Suprapubic skin (tissue), 4 donors: ENCODE results near the gene PCGF1. TPM values are rescaled to one million over a fixed set of nuclear protein-coding genes. Genes with fewer than 3 reads are reported as not detected.
A peak's percentile ranks its signal among the peaks of the same experiment; 100 is the strongest.

Source experiments
- DNase-seq, 2 donors: peaks; one replicate each; pipeline ENCODE4 v3.0.0-alpha.2; 2019; ENCODE audit warnings: low spot score in 2 of 2
- H3K27ac ChIP-seq: fragments of 200-600 bp; sonication (generic); one replicate; pipeline ENCODE4 v1.5.1; 2019
- H3K27me3 ChIP-seq: fragments of 200-600 bp; sonication (generic); one replicate; pipeline ENCODE4 v1.5.1; 2019
- H3K36me3 ChIP-seq: fragments of 200-600 bp; sonication (generic); one replicate; pipeline ENCODE4 v1.5.1; 2019
- H3K4me1 ChIP-seq: fragments of 200-600 bp; sonication (generic); one replicate; pipeline ENCODE4 v1.5.1; 2019
- H3K4me3 ChIP-seq: fragments of 200-600 bp; sonication (generic); one replicate; pipeline ENCODE4 v1.5.1; 2019; ENCODE audit warnings: mild to moderate bottlenecking
- H3K9me3 ChIP-seq: fragments of 200-600 bp; sonication (generic); one replicate; pipeline ENCODE4 v1.5.1; 2019
- EP300 ChIP-seq: sonication (generic); formaldehyde crosslinking; IDR thresholded peaks from one replicate; pipeline ENCODE4 v1.6.1; 2017; ENCODE audit warnings: antibody characterized with exemption
- POLR2A ChIP-seq, 2 donors: fragments of 450-650 bp; IDR thresholded peaks; one replicate each; pipeline ENCODE4 v1.6.1; 2017; ENCODE audit warnings: antibody characterized with exemption in 2 of 2, mild to moderate bottlenecking in 2 of 2, moderate library complexity in 2 of 2
- POLR2AphosphoS5 ChIP-seq, 3 donors: sonication (generic); formaldehyde crosslinking; IDR thresholded peaks; one replicate each; pipeline ENCODE4 v1.6.1; 2017; ENCODE audit warnings: antibody characterized with exemption in 3 of 3
- WGBS: methylation state at CpG from one replicate; pipeline ENCODE4 v1.1.5; 2018; 5-methylcytosine and 5-hydroxymethylcytosine counted together
- total RNA-seq, 4 donors: library from RNA; depleted of rRNA; stranded (reverse); fragments of >200 nt; gene quantifications; one replicate each; pipeline ENCODE4 v1.1.0, GENCODE V29; 2016
- TF ChIP-seq, protein P1 (sequence below), 2 donors: fragments of 200-600 bp in 1 of 2; fragments of 450-650 bp in 1 of 2; sonication (generic) in 1 of 2; IDR thresholded peaks; one replicate each; pipeline ENCODE4 v1.5.1; 2016 to 2019; ENCODE audit warnings: antibody characterized with exemption in 2 of 2, mild to moderate bottlenecking in 1 of 2, moderate library complexity in 1 of 2

The PCGF1 gene
- total RNA-seq, 4 donors from 2014 or later: 15.6 to 77.0 (median 19.7) TPM

DNA sequence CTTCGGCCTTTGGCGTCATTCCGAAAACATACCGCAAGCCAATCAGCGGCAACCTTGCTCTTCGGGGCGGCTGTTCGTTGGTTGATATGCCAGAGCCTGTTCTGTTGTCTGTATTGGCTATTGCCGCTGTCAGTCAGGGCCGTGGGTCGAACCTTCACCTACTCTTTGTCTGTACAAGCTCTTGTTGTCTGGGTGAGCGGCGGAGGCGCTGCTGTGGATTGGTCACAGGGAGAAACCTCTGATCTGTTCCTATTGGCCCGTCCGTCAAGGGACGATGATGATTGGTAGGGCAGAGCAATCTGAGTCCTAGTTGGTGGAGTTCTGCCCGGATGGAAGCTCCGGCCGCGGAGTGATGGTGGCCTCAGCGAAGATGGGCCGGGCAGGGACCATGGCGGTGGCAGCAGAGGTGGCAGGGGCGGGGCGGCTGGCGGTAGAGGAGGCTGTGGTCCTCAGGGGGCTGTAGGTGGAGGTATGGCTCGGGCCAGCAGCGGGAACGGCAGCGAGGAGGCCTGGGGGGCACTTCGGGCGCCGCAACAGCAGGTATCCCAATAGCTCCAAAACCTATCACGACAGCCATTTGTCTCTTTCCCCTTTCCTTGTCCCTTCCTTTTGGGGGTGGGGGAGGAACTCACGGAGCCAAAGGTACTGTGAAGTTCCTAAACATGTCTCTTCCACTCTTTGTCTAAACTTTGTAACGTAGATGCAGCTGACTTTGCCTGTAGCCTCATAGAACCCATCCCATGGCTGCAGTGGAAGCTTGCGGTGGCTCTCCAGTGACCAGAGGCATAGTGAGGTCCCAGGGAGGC, 49.2 kb downstream of the PCGF1 start, which contains the start of gene WBP1:
Gene WBP1 (plus strand): TSS at position 307 of the 806 bp plus-strand sequence. CDS start 165 bp downstream, at position 472.
- 0% methylated on average over 6 of the region's 38 CpGs for WGBS
- TF ChIP-seq POLR2A (IDR thresholded peaks at IDR 0.05): peak in 1 of 2 donors; percentile 22
- TF ChIP-seq, protein P1, sequence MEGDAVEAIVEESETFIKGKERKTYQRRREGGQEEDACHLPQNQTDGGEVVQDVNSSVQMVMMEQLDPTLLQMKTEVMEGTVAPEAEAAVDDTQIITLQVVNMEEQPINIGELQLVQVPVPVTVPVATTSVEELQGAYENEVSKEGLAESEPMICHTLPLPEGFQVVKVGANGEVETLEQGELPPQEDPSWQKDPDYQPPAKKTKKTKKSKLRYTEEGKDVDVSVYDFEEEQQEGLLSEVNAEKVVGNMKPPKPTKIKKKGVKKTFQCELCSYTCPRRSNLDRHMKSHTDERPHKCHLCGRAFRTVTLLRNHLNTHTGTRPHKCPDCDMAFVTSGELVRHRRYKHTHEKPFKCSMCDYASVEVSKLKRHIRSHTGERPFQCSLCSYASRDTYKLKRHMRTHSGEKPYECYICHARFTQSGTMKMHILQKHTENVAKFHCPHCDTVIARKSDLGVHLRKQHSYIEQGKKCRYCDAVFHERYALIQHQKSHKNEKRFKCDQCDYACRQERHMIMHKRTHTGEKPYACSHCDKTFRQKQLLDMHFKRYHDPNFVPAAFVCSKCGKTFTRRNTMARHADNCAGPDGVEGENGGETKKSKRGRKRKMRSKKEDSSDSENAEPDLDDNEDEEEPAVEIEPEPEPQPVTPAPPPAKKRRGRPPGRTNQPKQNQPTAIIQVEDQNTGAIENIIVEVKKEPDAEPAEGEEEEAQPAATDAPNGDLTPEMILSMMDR (IDR thresholded peaks at IDR 0.05): no peak
- TF ChIP-seq POLR2AphosphoS5 (IDR thresholded peaks at IDR 0.05): peak in 2 of 3 donors; percentile 26 to 48
- DNase-seq: peak; percentile 100
- H3K4me3 ChIP-seq: peak within 1 kb of the TSS; percentile 61
- peak within 1 kb of the TSS; percentile 89 for H3K27ac ChIP-seq
- peaks cover 42% of the 10 kb centered on the region for H3K4me1 ChIP-seq
- H3K9me3 ChIP-seq: no peaks in the 10 kb centered on the region
- H3K36me3 ChIP-seq: peaks cover 22% of the 10 kb centered on the region
- no peaks in the 10 kb centered on the region for H3K27me3 ChIP-seq

DNA sequence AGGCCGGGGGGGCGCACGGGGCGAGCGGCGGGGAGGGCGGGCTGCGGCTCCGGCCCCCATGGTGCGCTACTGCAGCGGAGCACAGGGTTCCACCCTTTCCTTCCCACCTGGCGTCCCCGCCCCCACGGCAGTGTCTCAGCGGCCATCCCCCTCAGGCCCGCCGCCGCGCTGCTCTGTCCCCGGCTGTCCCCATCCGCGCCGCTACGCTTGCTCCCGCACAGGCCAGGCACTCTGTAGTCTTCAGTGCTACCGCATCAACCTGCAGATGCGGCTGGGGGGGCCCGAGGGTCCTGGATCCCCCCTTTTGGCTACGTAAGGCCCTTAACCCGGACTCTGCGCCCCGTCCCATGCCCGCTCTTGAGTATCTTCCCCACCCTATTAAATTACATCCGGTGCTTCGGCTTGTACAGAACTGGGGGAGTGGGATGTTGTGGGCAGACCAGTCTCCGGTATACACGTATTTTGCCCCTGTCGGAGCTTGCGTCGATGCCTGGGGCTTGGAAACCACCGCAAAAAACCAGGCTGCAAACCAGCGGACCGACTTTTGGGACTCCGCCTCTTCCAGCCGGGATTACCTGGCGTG, 49.9 kb downstream of the PCGF1 start:
- Histone ChIP-seq H3K27ac (peak overlapping the region; percentile 89), H3K9me3 (no peaks in the 10 kb centered on the region), H3K27me3 (no peaks in the 10 kb centered on the region), H3K36me3 (peaks cover 16% of the 10 kb centered on the region), H3K4me1 (peaks cover 42% of the 10 kb centered on the region), H3K4me3 (peak overlapping the region; percentile 61)
- peak; percentile 85 for DNase-seq
- 0% methylated on average over 24 of the region's 46 CpGs for WGBS
- TF ChIP-seq POLR2AphosphoS5 (IDR thresholded peaks at IDR 0.05): peak in 1 of 3 donors; percentile 52
- TF ChIP-seq POLR2A (IDR thresholded peaks at IDR 0.05): peak in 1 of 2 donors; percentile 23
- TF ChIP-seq, protein P1 (IDR thresholded peaks at IDR 0.05): no peak

DNA sequence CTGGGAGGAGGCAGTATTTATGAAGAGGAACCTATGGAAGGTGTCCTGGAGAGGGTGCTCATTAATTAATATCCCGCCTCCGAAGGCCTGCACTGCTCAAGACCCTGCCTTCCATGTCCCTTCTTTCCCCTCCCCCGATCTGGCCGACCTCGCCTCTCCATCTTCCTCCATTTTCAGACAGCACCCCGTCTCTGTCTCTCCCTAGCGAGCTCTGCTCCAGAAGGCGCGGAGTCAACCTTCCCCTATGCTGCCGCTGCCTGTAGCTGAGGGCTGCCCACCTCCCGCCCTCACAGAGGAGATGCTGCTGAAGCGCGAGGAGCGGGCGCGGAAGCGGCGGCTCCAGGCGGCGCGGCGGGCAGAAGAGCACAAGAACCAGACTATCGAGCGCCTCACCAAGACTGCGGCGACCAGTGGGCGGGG, 50.4 kb downstream of the PCGF1 start:
- TF ChIP-seq, protein P1 (IDR thresholded peaks at IDR 0.05): no peak
- TF ChIP-seq EP300 (no peak), POLR2AphosphoS5 (IDR thresholded peaks at IDR 0.05) (no peak), POLR2A (IDR thresholded peaks at IDR 0.05) (no peak)
- under 1% methylated on average over 16 of the region's 27 CpGs for WGBS
- H3K4me1 ChIP-seq: peaks cover 42% of the 10 kb centered on the region
- peak overlapping the region; percentile 89 for H3K27ac ChIP-seq
- no peaks in the 10 kb centered on the region for H3K9me3 ChIP-seq
- no peak for DNase-seq
- peak overlapping the region; percentile 61 for H3K4me3 ChIP-seq
- peaks cover 11% of the 10 kb centered on the region for H3K36me3 ChIP-seq
- no peaks in the 10 kb centered on the region for H3K27me3 ChIP-seq

Other genes with a start within 250 kb of the PCGF1 start
- gene SLC4A5, start 164.3 kb downstream of the PCGF1 start, total RNA-seq: 10 to 100 TPM in 1 of 4 donors, 1 to 10 TPM in 3; 3.2 to 30.4 (median 4.2) TPM
- gene DCTN1, start 127.4 kb downstream of the PCGF1 start, total RNA-seq: 100 to 1,000 TPM in 3 of 4 donors, 10 to 100 TPM in 1; 83.4 to 122 (median 105) TPM
- gene C2orf81, start 86.1 kb downstream of the PCGF1 start, total RNA-seq: 1 to 10 TPM in 3 of 4 donors, under 1 TPM in 1; 0.87 to 2.1 (median 1.4) TPM
- gene WDR54, start 86.0 kb downstream of the PCGF1 start, total RNA-seq: 10 to 100 TPM in 2 of 4 donors, 1 to 10 TPM in 2; 5.0 to 12.0 (median 8.5) TPM
- gene RTKN, start 65.8 kb downstream of the PCGF1 start, total RNA-seq: 10 to 100 TPM; 48.2 to 63.1 (median 56.7) TPM
- gene INO80B, start 52.6 kb downstream of the PCGF1 start, total RNA-seq: 10 to 100 TPM; 15.9 to 75.9 (median 36.0) TPM
- gene WBP1, start 49.3 kb downstream of the PCGF1 start, total RNA-seq: 100 to 1,000 TPM in 1 of 4 donors, 10 to 100 TPM in 3; 40.7 to 121 (median 47.0) TPM
- gene MOGS, start 42.3 kb downstream of the PCGF1 start, total RNA-seq: 10 to 100 TPM; 44.1 to 81.3 (median 50.1) TPM
- 10 to 100 TPM; 13.1 to 36.0 (median 26.7) TPM for gene MRPL53, start 35.0 kb downstream of the PCGF1 start, total RNA-seq
- 10 to 100 TPM; 10.4 to 31.1 (median 18.7) TPM for gene CCDC142, start 24.7 kb downstream of the PCGF1 start, total RNA-seq
- 10 to 100 TPM; 20.4 to 45.5 (median 27.4) TPM for gene TTC31, start 24.6 kb downstream of the PCGF1 start, total RNA-seq
- gene LBX2, start 8.1 kb downstream of the PCGF1 start, total RNA-seq: 1 to 10 TPM in 1 of 4 donors, not detected in 3; 1.2 TPM
- under 1 TPM in 1 of 4 donors, not detected in 3; 0.56 TPM for gene TLX2, start 6.8 kb upstream of the PCGF1 start, total RNA-seq
- gene DQX1, start 18.5 kb upstream of the PCGF1 start, total RNA-seq: 10 to 100 TPM in 1 of 4 donors, 1 to 10 TPM in 3; 2.7 to 12.8 (median 6.4) TPM
- gene AUP1, start 22.0 kb upstream of the PCGF1 start, total RNA-seq: 100 to 1,000 TPM; 111 to 170 (median 145) TPM
- 10 to 100 TPM; 23.7 to 31.2 (median 27.1) TPM for gene HTRA2, start 22.2 kb upstream of the PCGF1 start, total RNA-seq
- 1 to 10 TPM in 3 of 4 donors, under 1 TPM in 1; 0.23 to 3.8 (median 1.5) TPM for gene LOXL3, start 46.2 kb upstream of the PCGF1 start, total RNA-seq
- 10 to 100 TPM in 1 of 4 donors, 1 to 10 TPM in 3; 3.3 to 10.6 (median 5.4) TPM for gene DOK1, start 47.0 kb upstream of the PCGF1 start, total RNA-seq
- gene M1AP, start 140.6 kb upstream of the PCGF1 start, total RNA-seq: 1 to 10 TPM in 1 of 4 donors, not detected in 3; 1.1 TPM
- 1 to 10 TPM; 3.5 to 8.2 (median 4.6) TPM for gene SEMA4F, start 146.6 kb upstream of the PCGF1 start, total RNA-seq